Smooth muscle cell (in vitro differentiated cells): Measurements from ENCODE around the gene HMGCS2. TPM values are rescaled to one million over a fixed set of nuclear protein-coding genes. Genes with fewer than 3 reads are reported as not detected.
A peak's percentile ranks its signal among the peaks of the same experiment; 100 is the strongest.

Experiments
- DNase-seq: peaks from one replicate; lab custom pipeline; 2025; ENCODE audit not compliant: unreplicated experiment; lab: John Stamatoyannopoulos, UW
- H2AFZ ChIP-seq: fragments of 200-600 bp; sonication (generic); 2 replicates; pipeline ENCODE4 v1.6.0; 2016; ENCODE audit warnings: antibody characterized with exemption, low read depth, mild to moderate bottlenecking
- H3F3A ChIP-seq: fragments of 200-600 bp; sonication (generic); 2 replicates; pipeline ENCODE4 v1.6.0; 2017; ENCODE audit warnings: antibody characterized with exemption, low read depth
- H3K27ac ChIP-seq: fragments of 200-600 bp; sonication (generic); 2 replicates; pipeline ENCODE4 v1.5.1; 2016; ENCODE audit warnings: low read depth, mild to moderate bottlenecking
- H3K27me3 ChIP-seq: fragments of 200-600 bp; sonication (generic); 2 replicates; pipeline ENCODE4 v1.6.1; 2016; ENCODE audit warnings: low read depth, mild to moderate bottlenecking
- H3K36me3 ChIP-seq: fragments of 200-600 bp; sonication (generic); 2 replicates; pipeline ENCODE4 v1.5.1; 2016; ENCODE audit warnings: low read depth
- H3K4me1 ChIP-seq: fragments of 200-600 bp; sonication (generic); 2 replicates; pipeline ENCODE4 v1.5.1; 2016; ENCODE audit warnings: low read depth
- H3K4me2 ChIP-seq: fragments of 200-600 bp; sonication (generic); 2 replicates; pipeline ENCODE4 v1.6.0; 2016; ENCODE audit warnings: mild to moderate bottlenecking
- H3K4me3 ChIP-seq: fragments of 200-600 bp; sonication (generic); 2 replicates; pipeline ENCODE4 v1.5.1; 2016; ENCODE audit warnings: mild to moderate bottlenecking
- H3K79me2 ChIP-seq: fragments of 200-600 bp; sonication (generic); 2 replicates; pipeline ENCODE4 v1.6.0; 2016; ENCODE audit warnings: low read depth, mild to moderate bottlenecking
- H3K9ac ChIP-seq: fragments of 200-600 bp; sonication (generic); 2 replicates; pipeline ENCODE4 v1.6.0; 2016; ENCODE audit warnings: low read depth
- H3K9me3 ChIP-seq: fragments of 200-600 bp; sonication (generic); replicated peaks from 2 replicates; pipeline ENCODE4 v1.5.1; 2016; ENCODE audit warnings: low read depth
- H4K20me1 ChIP-seq: fragments of 200-600 bp; sonication (generic); 2 replicates; pipeline ENCODE4 v1.6.0; 2016; ENCODE audit warnings: low read depth
- CTCF ChIP-seq: fragments of 200-600 bp; sonication (generic); IDR thresholded peaks from 2 replicates; pipeline ENCODE4 v1.5.1; 2017; ENCODE audit warnings: borderline replicate concordance, mild to moderate bottlenecking, antibody characterized with exemption; ENCODE audit not compliant: insufficient read depth, poor library complexity, severe bottlenecking
- WGBS: methylation state at CpG from one replicate; pipeline ENCODE4 v1.1.7; 2016; ENCODE audit warnings: low lambda C conversion rate; 5-methylcytosine and 5-hydroxymethylcytosine counted together
- polyA plus RNA-seq: library from polyadenylated mRNA; unstranded; fragments of >200 nt; fragmentation: Nextera tagmentation; extraction: Ambion mirVana; gene quantifications from 2 replicates; pipeline ENCODE4 v1.2.1, GENCODE V29; 2016
- total RNA-seq: library from RNA; depleted of rRNA; stranded (reverse); fragments of >200 nt; gene quantifications from 2 replicates; pipeline ENCODE4 v1.2.3, GENCODE V29; 2014

HMGCS2 gene
- total and polyA plus RNA-seq, 2 experiments from 2014 or later, result not detected

- Histone ChIP-seq H3K4me2 (peak overlapping the region; percentile 35), H4K20me1 (no peaks in the 10 kb centered on the region), H3K36me3 (no peaks in the 10 kb centered on the region), H3K79me2 (no peaks in the 10 kb centered on the region), H3K27me3 (no peaks in the 10 kb centered on the region), H3K9me3 (no peaks in the 10 kb centered on the region), H3K4me1 (peaks cover 16% of the 10 kb centered on the region), H2AFZ (peak overlapping the region; percentile 85), H3F3A (peaks cover 6% of the 10 kb centered on the region), H3K4me3 (peak overlapping the region; percentile 14), H3K27ac (no peak overlapping the region), H3K9ac (no peak overlapping the region)
- WGBS, result 5% methylated on average over 5 of the region's 5 CpGs
- no peak for DNase-seq
- no peak for TF ChIP-seq CTCF
These were observed 11.2 kb upstream of the HMGCS2 start for GRCh38 chr1:119779869-119780356.

- 94% methylated on average over 13 of the region's 13 CpGs for WGBS
- no peaks in the 10 kb centered on the region for H3K36me3 ChIP-seq
- TF ChIP-seq CTCF, result no peak
These were observed 10.3 kb upstream of the HMGCS2 start for GRCh38 chr1:119778886-119779560.

GRCh38 chr1:119778359-119778758 lies 9.7 kb upstream of the HMGCS2 start:
- H3K79me2 ChIP-seq, result no peaks in the 10 kb centered on the region
- H3K9me3 ChIP-seq, result no peaks in the 10 kb centered on the region
- H3K4me2 ChIP-seq, result no peak overlapping the region
- no peak overlapping the region for H3K9ac ChIP-seq
- no peak overlapping the region for H3K4me3 ChIP-seq
- DNase-seq, result no peak
- H3K36me3 ChIP-seq, result no peaks in the 10 kb centered on the region
- no peaks in the 10 kb centered on the region for H3K27me3 ChIP-seq
- 94% methylated on average over 6 of the region's 6 CpGs for whole genome bisulfite sequencing
- TF ChIP-seq CTCF, result no peak
- H3K4me1 ChIP-seq, result peaks cover 22% of the 10 kb centered on the region
- H3F3A ChIP-seq, result no peaks in the 10 kb centered on the region
- H4K20me1 ChIP-seq, result no peaks in the 10 kb centered on the region
- H2AFZ ChIP-seq, result no peak overlapping the region
- H3K27ac ChIP-seq, result no peak overlapping the region

More at GRCh38 chr1:119778886-119779560, 10.3 kb upstream of the HMGCS2 start:
- peaks cover 21% of the 10 kb centered on the region for H3K4me1 ChIP-seq
- H2AFZ ChIP-seq, result peak overlapping the region; percentile 40
- H3K27ac ChIP-seq, result no peak overlapping the region
- DNase-seq, result no peak
- H3K4me3 ChIP-seq, result no peak overlapping the region
- no peak overlapping the region for H3K4me2 ChIP-seq
- H3K9ac ChIP-seq, result no peak overlapping the region
- no peaks in the 10 kb centered on the region for H3K9me3 ChIP-seq
- H3K79me2 ChIP-seq, result no peaks in the 10 kb centered on the region
- H4K20me1 ChIP-seq, result no peaks in the 10 kb centered on the region
- H3F3A ChIP-seq, result peaks cover under 1% of the 10 kb centered on the region
- H3K27me3 ChIP-seq, result no peaks in the 10 kb centered on the region
